GM06990 (cell line): ENCODE measurements around the gene BEND4.

ENCODE experiments used
- DNase-seq: peaks from one replicate; pipeline ENCODE4 v3.0.0-alpha.2; 2011; ENCODE audit not compliant: insufficient read length; ENCODE audit errors: extremely low read depth
- H3K27me3 ChIP-seq: replicated peaks from 2 replicates; pipeline ENCODE4 v1.6.0; 2011; ENCODE audit warnings: low read length; ENCODE audit not compliant: control insufficient read depth, insufficient read depth
- H3K36me3 ChIP-seq: 2 replicates; pipeline ENCODE4 v1.5.1; 2011; ENCODE audit warnings: low read length; ENCODE audit not compliant: control insufficient read depth, insufficient read depth
- H3K4me3 ChIP-seq: replicated peaks from 2 replicates; pipeline ENCODE4 v1.5.1; 2011; ENCODE audit warnings: low read depth, mild to moderate bottlenecking, control low read depth, low read length
- TF ChIP-seq, protein P1 (sequence below): IDR thresholded peaks from 2 replicates; pipeline ENCODE4 v1.5.1; 2011; ENCODE audit warnings: low read length, control low read depth, mild to moderate bottlenecking, inconsistent platforms; ENCODE audit not compliant: insufficient read depth, poor library complexity, severe bottlenecking

BEND4 gene

DNA sequence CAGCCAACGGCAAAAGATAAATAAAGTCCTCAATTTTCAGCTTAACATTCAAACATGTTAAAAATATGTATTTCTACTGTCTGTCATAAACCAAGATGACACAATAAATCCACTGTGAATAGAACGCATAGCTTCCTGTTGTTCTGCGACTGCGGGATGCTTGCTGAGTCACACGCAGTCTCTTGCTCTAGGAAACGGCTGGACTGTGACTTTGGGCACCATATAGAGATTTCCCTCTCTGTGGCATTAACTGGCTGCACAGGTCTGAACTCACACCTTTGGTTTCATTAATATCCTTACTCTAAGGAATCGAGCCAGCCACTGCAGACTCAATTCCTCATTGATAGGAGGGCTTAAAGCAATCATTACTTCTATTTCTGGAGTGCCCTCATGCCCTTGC is 8.4 kb downstream of the BEND4 start:
- Histone ChIP-seq H3K4me3 (no peak overlapping the region), H3K27me3 (no peaks in the 10 kb centered on the region; the same call in 1 of the 2 replicates), H3K36me3 (no peaks in the 10 kb centered on the region)
- TF ChIP-seq, protein P1, sequence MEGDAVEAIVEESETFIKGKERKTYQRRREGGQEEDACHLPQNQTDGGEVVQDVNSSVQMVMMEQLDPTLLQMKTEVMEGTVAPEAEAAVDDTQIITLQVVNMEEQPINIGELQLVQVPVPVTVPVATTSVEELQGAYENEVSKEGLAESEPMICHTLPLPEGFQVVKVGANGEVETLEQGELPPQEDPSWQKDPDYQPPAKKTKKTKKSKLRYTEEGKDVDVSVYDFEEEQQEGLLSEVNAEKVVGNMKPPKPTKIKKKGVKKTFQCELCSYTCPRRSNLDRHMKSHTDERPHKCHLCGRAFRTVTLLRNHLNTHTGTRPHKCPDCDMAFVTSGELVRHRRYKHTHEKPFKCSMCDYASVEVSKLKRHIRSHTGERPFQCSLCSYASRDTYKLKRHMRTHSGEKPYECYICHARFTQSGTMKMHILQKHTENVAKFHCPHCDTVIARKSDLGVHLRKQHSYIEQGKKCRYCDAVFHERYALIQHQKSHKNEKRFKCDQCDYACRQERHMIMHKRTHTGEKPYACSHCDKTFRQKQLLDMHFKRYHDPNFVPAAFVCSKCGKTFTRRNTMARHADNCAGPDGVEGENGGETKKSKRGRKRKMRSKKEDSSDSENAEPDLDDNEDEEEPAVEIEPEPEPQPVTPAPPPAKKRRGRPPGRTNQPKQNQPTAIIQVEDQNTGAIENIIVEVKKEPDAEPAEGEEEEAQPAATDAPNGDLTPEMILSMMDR: no peak
- no peak for DNase-seq

GRCh38 chr4:42142591-42142990 is 9.9 kb downstream of the BEND4 start:
- Histone ChIP-seq H3K4me3 (no peak overlapping the region), H3K36me3 (no peaks in the 10 kb centered on the region), H3K27me3 (no peaks in the 10 kb centered on the region)
- no peak for DNase-seq
- TF ChIP-seq, protein P1: no peak

GRCh38 chr4:42136371-42136770 is 16.1 kb downstream of the BEND4 start:
- no peak for DNase-seq
- Histone ChIP-seq H3K27me3 (no peaks in the 10 kb centered on the region), H3K4me3 (no peak overlapping the region), H3K36me3 (no peaks in the 10 kb centered on the region)
- TF ChIP-seq, protein P1: no peak

- Histone ChIP-seq H3K36me3 (no peaks in the 10 kb centered on the region), H3K27me3 (no peaks in the 10 kb centered on the region), H3K4me3 (no peak overlapping the region)
- no peak for DNase-seq
- TF ChIP-seq, protein P1: no peak
Measured at GRCh38 chr4:42133006-42133405, 19.4 kb downstream of the BEND4 start.

DNA sequence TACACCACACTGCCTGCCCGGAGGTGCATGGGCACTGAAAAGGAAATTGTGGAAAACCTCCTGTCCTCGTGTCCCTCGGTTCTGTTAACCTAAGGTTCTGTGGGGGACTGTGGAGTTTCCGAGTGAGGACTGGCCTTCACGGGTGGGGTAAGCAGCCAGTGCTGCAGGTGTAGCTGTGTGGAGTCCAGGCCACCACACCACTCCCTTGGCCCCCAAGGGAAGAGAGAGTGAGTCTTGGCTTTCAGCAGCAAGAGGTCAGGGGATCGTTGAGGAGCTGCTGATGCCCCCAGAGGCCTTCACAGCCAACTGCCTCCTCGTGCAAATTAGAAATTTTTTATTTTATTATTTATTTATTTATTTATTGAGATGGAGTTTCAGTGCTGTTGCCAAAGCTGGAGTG is 20.4 kb downstream of the BEND4 start:
- no peaks in the 10 kb centered on the region for H3K27me3 ChIP-seq
- no peaks in the 10 kb centered on the region for H3K36me3 ChIP-seq

More for the DNA sequence above, 20.4 kb downstream of the BEND4 start:
- H3K4me3 ChIP-seq: no peak overlapping the region
- TF ChIP-seq, protein P1: no peak
- DNase-seq: no peak
